ENCODE measurements around the gene NNAT. TPM values are rescaled to one million over a fixed set of nuclear protein-coding genes. Genes with fewer than 3 reads are reported as not detected.
A peak's percentile ranks its signal among the peaks of the same experiment; 100 is the strongest.

The NNAT gene
- total and polyA plus RNA-seq, 4 experiments from 2014 or later: not detected

DNA sequence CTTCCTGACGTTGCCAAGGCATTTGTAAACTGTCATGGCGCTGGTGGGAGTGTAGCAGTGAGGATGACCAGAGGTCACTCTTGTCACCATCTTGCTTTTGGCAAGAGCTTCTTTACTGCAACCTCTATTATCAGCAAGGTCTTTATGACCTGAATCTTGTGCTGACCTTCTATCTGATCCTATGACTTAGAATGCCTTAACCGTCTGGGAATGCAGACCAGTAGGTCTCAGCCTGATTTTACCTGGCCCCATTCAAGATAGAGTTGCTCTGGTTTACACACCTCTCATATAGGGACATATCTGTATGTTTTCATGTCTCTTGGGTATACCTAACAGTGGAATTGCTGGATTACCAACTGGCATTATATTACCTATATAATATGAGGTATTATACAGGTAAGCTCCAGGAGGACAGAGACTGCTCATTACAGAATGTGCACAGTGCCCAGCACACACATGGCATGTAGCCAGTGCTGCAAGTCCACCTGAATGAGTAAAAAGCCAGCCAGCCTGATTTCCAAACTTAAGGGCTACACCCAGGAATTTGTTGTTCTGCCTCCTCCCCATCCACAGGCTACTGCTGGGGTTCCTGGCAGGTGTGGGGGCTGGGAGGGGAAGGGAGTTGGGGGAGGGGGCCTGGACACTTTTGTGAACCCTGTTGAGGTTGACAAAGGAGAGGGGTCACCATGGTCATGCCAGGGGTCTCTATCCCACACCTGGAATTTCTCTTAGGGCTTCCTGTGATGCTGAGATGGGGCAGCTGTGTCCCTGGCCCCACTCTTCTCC lies 41.8 kb downstream of the NNAT start:
- H3K4me1 Mint-ChIP-seq: no peaks in the 10 kb centered on the region
- intact Hi-C loops (cut with micrococcal nuclease): loop anchor here (5.0 kb wide), 1 partner anchor 429 kb away; no protein-coding TSS in a partner anchor
- no peaks in the 10 kb centered on the region for H3K9me3 ChIP-seq (ENCODE audit: control insufficient read depth in 1 of 2, low read length in 2 of 2)
- no peaks in the 10 kb centered on the region for H3K9me3 Mint-ChIP-seq
- peaks cover 16% of the 10 kb centered on the region for H3K27me3 ChIP-seq (ENCODE audit: insufficient read depth, low read length)
- H3K4me1 ChIP-seq (ENCODE audit: insufficient read depth, low read length): no peaks in the 10 kb centered on the region
- H3K27ac ChIP-seq (ENCODE audit: low read depth, low read length): no peak overlapping the region
- no peak overlapping the region for H3K4me3 ChIP-seq (ENCODE audit: low read length in 2 of 2)
- no peaks in the 10 kb centered on the region for H3K36me3 Mint-ChIP-seq
- POLR2A ChIA-PET (ENCODE audit: partially characterized antibody): no interaction called here
- CTCF ChIA-PET (ENCODE audit: partially characterized antibody): interaction anchor here (3.7 kb wide), 1 partner anchor 658 kb away, joined by 20 read pairs; no protein-coding TSS in a partner anchor
- no peak for DNase-seq
- H3K4me3 Mint-ChIP-seq: no peak overlapping the region
- no peaks in the 10 kb centered on the region for H3K36me3 ChIP-seq (ENCODE audit: insufficient read depth, low read length)
- H3K27ac Mint-ChIP-seq: no peak overlapping the region
- H3K27me3 Mint-ChIP-seq: peaks cover 25 to 31% of the 10 kb centered on the region in 2 donors

GRCh38 chr20:37564016-37564387 lies 43.0 kb downstream of the NNAT start:
- POLR2A ChIA-PET (ENCODE audit: partially characterized antibody): no interaction called here
- Mint-ChIP-seq H3K36me3 (no peaks in the 10 kb centered on the region), H3K9me3 (no peaks in the 10 kb centered on the region), H3K27ac (no peak overlapping the region), H3K4me1 (no peaks in the 10 kb centered on the region), H3K27me3 (peaks cover 28 to 36% of the 10 kb centered on the region in 2 donors), H3K4me3 (peak overlapping the region in 1 of 8 donors; percentile 13)
- H3K4me3 ChIP-seq (ENCODE audit: low read length in 2 of 2): no peak overlapping the region
- H3K4me1 ChIP-seq (ENCODE audit: insufficient read depth, low read length): no peaks in the 10 kb centered on the region
- no peaks in the 10 kb centered on the region for H3K9me3 ChIP-seq (ENCODE audit: control insufficient read depth in 1 of 2, low read length in 2 of 2)
- no peaks in the 10 kb centered on the region for H3K36me3 ChIP-seq (ENCODE audit: insufficient read depth, low read length)
- intact Hi-C loops (cut with micrococcal nuclease): loop anchor here (5.0 kb wide), 1 partner anchor 428 kb away; no protein-coding TSS in a partner anchor
- H3K27ac ChIP-seq (ENCODE audit: low read depth, low read length): no peak overlapping the region
- no peak for DNase-seq
- peaks cover 16% of the 10 kb centered on the region for H3K27me3 ChIP-seq (ENCODE audit: insufficient read depth, low read length)
- CTCF ChIA-PET (ENCODE audit: partially characterized antibody): interaction anchor here (0.8 to 3.7 kb wide), 6 partner anchors 9 to 657 kb away, joined by 3 to 20 read pairs (median 6); no protein-coding TSS in a partner anchor

DNA sequence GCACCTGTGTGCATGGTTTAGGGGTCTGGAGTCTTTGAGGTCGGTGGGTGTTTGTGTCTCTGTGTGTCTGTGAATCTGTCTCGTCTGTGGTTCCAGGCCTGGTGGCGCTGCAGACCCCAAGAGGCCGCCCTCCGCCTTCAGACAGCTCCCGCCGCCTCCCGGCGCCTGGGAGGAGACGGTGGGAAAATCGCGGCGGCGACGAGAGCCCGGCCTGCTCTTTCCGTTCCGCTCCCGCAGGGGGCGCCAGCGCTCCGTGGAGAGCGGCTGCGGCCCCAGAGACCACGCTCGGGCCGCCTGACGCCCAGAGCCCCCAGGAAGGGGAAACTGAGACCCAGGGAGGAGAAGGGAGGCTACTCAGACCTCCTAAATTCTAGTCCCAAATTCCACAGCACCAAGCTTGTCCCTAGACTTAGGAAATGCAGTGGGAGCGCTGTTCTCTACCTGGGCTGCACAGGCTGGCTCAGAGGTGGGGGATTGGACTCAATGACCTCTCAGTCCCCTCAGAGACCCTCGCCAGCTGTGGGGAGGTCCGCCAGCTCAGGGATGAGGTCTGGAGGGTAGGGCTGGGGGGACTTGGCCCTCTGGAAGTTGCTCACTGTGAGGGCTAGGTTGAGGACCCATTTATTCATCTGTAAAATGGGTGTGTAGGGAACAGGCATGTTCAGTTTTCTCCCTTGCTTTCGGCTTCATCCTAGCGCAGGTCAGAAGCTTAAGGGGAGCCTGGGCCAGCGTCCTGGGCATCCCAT lies 43.5 kb downstream of the NNAT start:
- ChIA-PET POLR2A (ENCODE audit: partially characterized antibody) (no interaction called here), CTCF (ENCODE audit: partially characterized antibody) (interaction anchor here (0.8 to 3.7 kb wide), 6 partner anchors 9 to 657 kb away, joined by 3 to 20 read pairs (median 6); no protein-coding TSS in a partner anchor)
- Mint-ChIP-seq H3K27me3 (peaks cover 29 to 38% of the 10 kb centered on the region in 2 donors), H3K4me1 (no peaks in the 10 kb centered on the region), H3K4me3 (peak overlapping the region in 1 of 8 donors; percentile 13), H3K36me3 (no peaks in the 10 kb centered on the region), H3K9me3 (no peaks in the 10 kb centered on the region), H3K27ac (no peak overlapping the region)
- DNase-seq: peak in 4 of 5 donors; percentile 9 to 34 (median 14)
- Histone ChIP-seq H3K4me3 (ENCODE audit: low read length in 2 of 2) (no peak overlapping the region), H3K4me1 (ENCODE audit: insufficient read depth, low read length) (no peaks in the 10 kb centered on the region), H3K36me3 (ENCODE audit: insufficient read depth, low read length) (no peaks in the 10 kb centered on the region), H3K9me3 (ENCODE audit: control insufficient read depth in 1 of 2, low read length in 2 of 2) (no peaks in the 10 kb centered on the region), H3K27me3 (ENCODE audit: insufficient read depth, low read length) (peaks cover 16% of the 10 kb centered on the region), H3K27ac (ENCODE audit: low read depth, low read length) (no peak overlapping the region)
- intact Hi-C loops (cut with micrococcal nuclease): loop anchor here (5.0 kb wide), 1 partner anchor 428 kb away; no protein-coding TSS in a partner anchor

- H3K27ac Mint-ChIP-seq: no peak overlapping the region
- Histone ChIP-seq H3K4me3 (ENCODE audit: low read length in 2 of 2) (no peak overlapping the region), H3K27me3 (ENCODE audit: insufficient read depth, low read length) (peaks cover 16% of the 10 kb centered on the region), H3K9me3 (ENCODE audit: control insufficient read depth in 1 of 2, low read length in 2 of 2) (no peaks in the 10 kb centered on the region), H3K36me3 (ENCODE audit: insufficient read depth, low read length) (no peaks in the 10 kb centered on the region), H3K27ac (ENCODE audit: low read depth, low read length) (no peak overlapping the region), H3K4me1 (ENCODE audit: insufficient read depth, low read length) (no peaks in the 10 kb centered on the region)
- intact Hi-C loops (cut with micrococcal nuclease): no loop called here
- H3K27me3 Mint-ChIP-seq: peaks cover 33 to 40% of the 10 kb centered on the region in 2 donors
- H3K9me3 Mint-ChIP-seq: no peaks in the 10 kb centered on the region
- ChIA-PET CTCF (ENCODE audit: partially characterized antibody) (interaction anchor here (1.3 to 3.7 kb wide), 5 partner anchors 10 to 656 kb away, joined by 3 to 20 read pairs (median 7); no protein-coding TSS in a partner anchor), POLR2A (ENCODE audit: partially characterized antibody) (no interaction called here)
- no peak for DNase-seq
- no peaks in the 10 kb centered on the region for H3K4me1 Mint-ChIP-seq
- no peak overlapping the region for H3K4me3 Mint-ChIP-seq
- H3K36me3 Mint-ChIP-seq: no peaks in the 10 kb centered on the region
Measured at GRCh38 chr20:37565134-37565811, 44.2 kb downstream of the NNAT start.

DNA sequence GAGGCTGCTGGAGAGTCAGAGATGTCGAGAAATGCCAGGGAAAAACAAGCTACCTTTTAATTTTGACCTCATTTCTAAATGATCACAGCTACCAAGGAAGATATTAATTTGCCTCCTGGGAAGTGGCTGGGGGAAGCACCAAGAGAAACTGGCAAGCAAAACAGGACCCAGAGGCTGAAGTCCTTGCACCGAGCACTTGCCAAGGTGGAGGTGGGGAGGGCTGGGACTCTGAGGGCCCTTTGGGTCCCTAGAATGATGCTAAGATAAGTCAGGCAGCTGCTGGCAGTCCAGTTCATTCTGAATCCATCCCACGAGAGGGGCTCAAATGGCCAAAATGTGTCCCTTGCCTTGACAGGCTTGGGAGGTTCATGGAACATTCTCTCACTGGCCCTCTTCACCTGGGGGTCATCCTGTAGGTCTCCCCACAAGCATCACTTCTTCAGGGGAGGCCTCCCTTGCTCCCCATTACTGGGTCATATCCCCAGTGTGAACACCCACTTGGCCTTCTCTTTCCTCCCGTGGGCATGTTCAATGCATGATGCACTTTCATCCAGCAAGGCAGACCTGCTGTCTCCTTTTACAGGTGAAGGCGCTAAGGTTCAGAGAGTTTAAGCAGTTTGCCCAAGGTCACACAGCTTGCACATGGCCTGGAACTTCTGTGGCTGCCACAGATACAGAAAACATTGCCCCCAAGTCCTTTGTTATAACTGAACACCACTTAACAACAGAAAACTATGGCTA lies 45.7 kb downstream of the NNAT start:
- peaks cover 16% of the 10 kb centered on the region for H3K27me3 ChIP-seq (ENCODE audit: insufficient read depth, low read length)

DNA sequence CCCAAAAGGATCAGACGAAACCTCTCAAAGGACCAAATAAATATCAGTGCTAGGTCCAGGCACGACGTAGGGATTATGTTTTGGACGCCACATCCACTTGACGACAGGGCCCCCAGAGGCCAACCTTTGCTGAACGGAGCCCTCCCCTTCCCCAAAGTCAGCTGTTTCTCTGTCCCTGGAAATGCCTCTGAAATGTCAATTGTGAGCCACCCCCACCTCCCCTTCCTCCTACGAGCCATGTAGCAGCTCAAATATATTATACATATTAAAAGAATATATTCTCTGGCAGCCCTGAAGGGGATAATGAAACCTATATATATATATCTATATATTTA lies 46.2 kb downstream of the NNAT start:
- H3K27me3 Mint-ChIP-seq: peaks cover 31 to 43% of the 10 kb centered on the region in 2 donors
- H3K27me3 ChIP-seq (ENCODE audit: insufficient read depth, low read length): peaks cover 16% of the 10 kb centered on the region
- no peaks in the 10 kb centered on the region for H3K36me3 ChIP-seq (ENCODE audit: insufficient read depth, low read length)
- no peak for DNase-seq
- no peaks in the 10 kb centered on the region for H3K4me1 ChIP-seq (ENCODE audit: insufficient read depth, low read length)
- H3K4me1 Mint-ChIP-seq: no peaks in the 10 kb centered on the region
- CTCF ChIA-PET (ENCODE audit: partially characterized antibody): interaction anchor here (0.7 kb wide), 1 partner anchor 656 kb away, joined by 3 read pairs; no protein-coding TSS in a partner anchor
- no peaks in the 10 kb centered on the region for H3K9me3 Mint-ChIP-seq
- no peak overlapping the region for H3K4me3 Mint-ChIP-seq
- POLR2A ChIA-PET (ENCODE audit: partially characterized antibody): no interaction called here
- no peak overlapping the region for H3K27ac ChIP-seq (ENCODE audit: low read depth, low read length)
- no peak overlapping the region for H3K4me3 ChIP-seq (ENCODE audit: low read length in 2 of 2)
- H3K9me3 ChIP-seq (ENCODE audit: control insufficient read depth in 1 of 2, low read length in 2 of 2): no peaks in the 10 kb centered on the region
- intact Hi-C loops (cut with micrococcal nuclease): no loop called here
- no peak overlapping the region for H3K27ac Mint-ChIP-seq
- H3K36me3 Mint-ChIP-seq: no peaks in the 10 kb centered on the region

More for the DNA sequence above, 45.7 kb downstream of the NNAT start:
- H3K27ac Mint-ChIP-seq: no peak overlapping the region
- H3K4me3 ChIP-seq (ENCODE audit: low read length in 2 of 2): no peak overlapping the region
- H3K27ac ChIP-seq (ENCODE audit: low read depth, low read length): no peak overlapping the region
- peaks cover 31 to 42% of the 10 kb centered on the region in 2 donors for H3K27me3 Mint-ChIP-seq
- no peak for DNase-seq
- H3K36me3 Mint-ChIP-seq: no peaks in the 10 kb centered on the region
- no peaks in the 10 kb centered on the region for H3K4me1 Mint-ChIP-seq
- POLR2A ChIA-PET (ENCODE audit: partially characterized antibody): no interaction called here
- H3K9me3 Mint-ChIP-seq: no peaks in the 10 kb centered on the region
- no peak overlapping the region for H3K4me3 Mint-ChIP-seq
- CTCF ChIA-PET (ENCODE audit: partially characterized antibody): interaction anchor here (0.7 kb wide), 1 partner anchor 656 kb away, joined by 3 read pairs; no protein-coding TSS in a partner anchor
- H3K9me3 ChIP-seq (ENCODE audit: control insufficient read depth in 1 of 2, low read length in 2 of 2): no peaks in the 10 kb centered on the region
- H3K36me3 ChIP-seq (ENCODE audit: insufficient read depth, low read length): no peaks in the 10 kb centered on the region
- H3K4me1 ChIP-seq (ENCODE audit: insufficient read depth, low read length): no peaks in the 10 kb centered on the region
- intact Hi-C loops (cut with micrococcal nuclease): no loop called here
